ENCODE data around the gene EIPR1.
"Not testable (repeated sequence)": the region's sequence is repeated elsewhere in the genome, so short reads cannot be mapped to it uniquely, and the experiment has no call there.

EIPR1 gene

GRCh38 chr2:3403587-3404334 lies 26.1 kb upstream of the EIPR1 start:
- no peak for DNase-seq (ENCODE audit: low read depth in 2 of 2)

- DNase-seq (ENCODE audit: low read depth in 2 of 2), result no peak
Measured at GRCh38 chr2:3399829-3400228, 22.2 kb upstream of the EIPR1 start.

GRCh38 chr2:3399381-3399780 lies 21.8 kb upstream of the EIPR1 start:
- DNase-seq (ENCODE audit: low read depth in 2 of 2), result no peak

GRCh38 chr2:3398857-3399256 lies 21.2 kb upstream of the EIPR1 start:
- no peak for DNase-seq (ENCODE audit: low read depth in 2 of 2)

- DNase-seq (ENCODE audit: low read depth in 2 of 2), result no peak
Measured at GRCh38 chr2:3396920-3397559, 19.4 kb upstream of the EIPR1 start.

GRCh38 chr2:3392216-3392615 lies 14.6 kb upstream of the EIPR1 start:
- no peak for DNase-seq (ENCODE audit: low read depth in 2 of 2)

- DNase-seq (ENCODE audit: low read depth in 2 of 2), result no peak
Measured at GRCh38 chr2:3390041-3390440, 12.4 kb upstream of the EIPR1 start.

- no peak for DNase-seq (ENCODE audit: low read depth in 2 of 2)
Measured at GRCh38 chr2:3389193-3389592, 11.6 kb upstream of the EIPR1 start.

GRCh38 chr2:3388412-3388738 lies 10.8 kb upstream of the EIPR1 start:
- no peak for DNase-seq (ENCODE audit: low read depth in 2 of 2)

GRCh38 chr2:3387644-3388411 lies 10.2 kb upstream of the EIPR1 start:
- DNase-seq (ENCODE audit: low read depth in 2 of 2), result no peak

- DNase-seq (ENCODE audit: low read depth in 2 of 2), result no peak
Measured at GRCh38 chr2:3387011-3387410, 9.4 kb upstream of the EIPR1 start.

- no peak for DNase-seq (ENCODE audit: low read depth in 2 of 2)
Measured at GRCh38 chr2:3386448-3386958, 8.9 kb upstream of the EIPR1 start.

GRCh38 chr2:3379647-3380534 lies 2.3 kb upstream of the EIPR1 start, which contains the start of gene TRAPPC12:
Gene TRAPPC12 (plus strand): TSS chr2:3379694. CDS start chr2:3387624, 7,930 bp downstream.
- peak; percentile 87 for DNase-seq (ENCODE audit: low read depth in 2 of 2)

GRCh38 chr2:3379339-3379646 lies 1.7 kb upstream of the EIPR1 start:
- DNase-seq (ENCODE audit: low read depth in 2 of 2), result no peak

GRCh38 chr2:3377279-3377611 lies 373 bp downstream of the EIPR1 start:
- no peak for DNase-seq (ENCODE audit: low read depth in 2 of 2)

- no peak for DNase-seq (ENCODE audit: low read depth in 2 of 2)
Measured at GRCh38 chr2:3376821-3377220, 797 bp downstream of the EIPR1 start.

- DNase-seq (ENCODE audit: low read depth in 2 of 2), result not testable (repeated sequence)
Measured at GRCh38 chr2:3369340-3370181, 8.1 kb downstream of the EIPR1 start.

GRCh38 chr2:3368261-3368722 lies 9.3 kb downstream of the EIPR1 start:
- no peak for DNase-seq (ENCODE audit: low read depth in 2 of 2)

- DNase-seq (ENCODE audit: low read depth in 2 of 2), result no peak
Measured at GRCh38 chr2:3365219-3365618, 12.4 kb downstream of the EIPR1 start.

- no peak for DNase-seq (ENCODE audit: low read depth in 2 of 2)
Measured at GRCh38 chr2:3361518-3362389, 15.9 kb downstream of the EIPR1 start.
